GM20000 (cell line): ENCODE results near the gene MRPL19.

Experiments used
- DNase-seq: peaks from one replicate; pipeline ENCODE4 v3.0.0; 2012; ENCODE audit warnings: low spot score
- CTCF ChIP-seq: IDR thresholded peaks from 2 replicates; pipeline ENCODE4 v1.5.1; 2012; ENCODE audit warnings: mild to moderate bottlenecking, control low read depth; ENCODE audit errors: extremely low read depth, missing control alignments

Gene MRPL19

GRCh38 chr2:75737961-75738360 is 91.4 kb downstream of the MRPL19 start:
- TF ChIP-seq CTCF, result no peak

More at GRCh38 chr2:75737961-75738360, 91.4 kb downstream of the MRPL19 start:
- no peak for DNase-seq
